ENCODE data around the gene PRKCA.
"Not testable (repeated sequence)": the region's sequence is repeated elsewhere in the genome, so short reads cannot be mapped to it uniquely, and the experiment has no call there.

The PRKCA gene

DNA sequence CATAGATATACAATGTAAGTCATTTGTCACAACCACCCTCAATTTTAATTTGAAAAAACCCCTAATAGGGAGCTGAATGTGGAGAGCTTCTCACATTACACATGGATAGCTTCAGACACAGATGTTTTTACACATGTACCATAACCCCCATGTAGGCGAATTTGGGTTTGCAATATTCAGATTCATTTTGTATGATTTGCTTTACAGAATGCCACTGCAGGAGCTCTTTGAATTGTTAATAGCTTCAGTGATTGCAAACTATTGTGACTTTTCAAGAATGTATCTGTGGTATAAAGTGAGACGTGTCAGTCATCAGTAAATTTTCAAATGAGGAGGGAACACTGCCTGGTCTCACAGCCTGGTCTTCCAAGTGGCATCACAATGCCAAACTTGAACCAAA lies 419.9 kb downstream of the PRKCA start:
- DNase-seq = no peak

GRCh38 chr17:66724581-66725341 lies 422.3 kb downstream of the PRKCA start:
- DNase-seq = no peak

GRCh38 chr17:66725438-66725837 lies 423.0 kb downstream of the PRKCA start:
- not testable (repeated sequence) for DNase-seq

- no peak for DNase-seq
Observed at GRCh38 chr17:66725956-66726355, 423.5 kb downstream of the PRKCA start.

DNA sequence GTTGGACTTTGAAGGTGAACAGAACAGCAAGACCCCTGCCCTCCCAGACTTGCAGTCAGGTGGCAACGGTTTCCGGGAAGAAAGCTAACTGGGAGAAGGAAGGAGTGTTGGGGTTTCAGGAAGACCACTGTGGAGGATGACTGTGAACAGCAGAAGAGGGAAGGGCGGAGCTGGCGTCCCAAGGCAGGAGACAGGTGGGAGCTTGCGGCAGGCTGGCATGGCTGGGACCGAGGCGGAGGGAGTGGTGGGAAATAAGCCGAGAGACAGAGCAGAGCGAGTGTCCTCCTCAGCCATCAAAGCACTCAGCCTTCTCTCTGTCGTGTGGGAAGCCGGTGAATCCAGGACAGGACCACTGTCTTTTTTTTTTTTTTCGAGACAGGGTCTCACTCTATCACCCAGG lies 424.0 kb downstream of the PRKCA start:
- DNase-seq = no peak

GRCh38 chr17:66726846-66727245 lies 424.4 kb downstream of the PRKCA start:
- no peak for DNase-seq

DNA sequence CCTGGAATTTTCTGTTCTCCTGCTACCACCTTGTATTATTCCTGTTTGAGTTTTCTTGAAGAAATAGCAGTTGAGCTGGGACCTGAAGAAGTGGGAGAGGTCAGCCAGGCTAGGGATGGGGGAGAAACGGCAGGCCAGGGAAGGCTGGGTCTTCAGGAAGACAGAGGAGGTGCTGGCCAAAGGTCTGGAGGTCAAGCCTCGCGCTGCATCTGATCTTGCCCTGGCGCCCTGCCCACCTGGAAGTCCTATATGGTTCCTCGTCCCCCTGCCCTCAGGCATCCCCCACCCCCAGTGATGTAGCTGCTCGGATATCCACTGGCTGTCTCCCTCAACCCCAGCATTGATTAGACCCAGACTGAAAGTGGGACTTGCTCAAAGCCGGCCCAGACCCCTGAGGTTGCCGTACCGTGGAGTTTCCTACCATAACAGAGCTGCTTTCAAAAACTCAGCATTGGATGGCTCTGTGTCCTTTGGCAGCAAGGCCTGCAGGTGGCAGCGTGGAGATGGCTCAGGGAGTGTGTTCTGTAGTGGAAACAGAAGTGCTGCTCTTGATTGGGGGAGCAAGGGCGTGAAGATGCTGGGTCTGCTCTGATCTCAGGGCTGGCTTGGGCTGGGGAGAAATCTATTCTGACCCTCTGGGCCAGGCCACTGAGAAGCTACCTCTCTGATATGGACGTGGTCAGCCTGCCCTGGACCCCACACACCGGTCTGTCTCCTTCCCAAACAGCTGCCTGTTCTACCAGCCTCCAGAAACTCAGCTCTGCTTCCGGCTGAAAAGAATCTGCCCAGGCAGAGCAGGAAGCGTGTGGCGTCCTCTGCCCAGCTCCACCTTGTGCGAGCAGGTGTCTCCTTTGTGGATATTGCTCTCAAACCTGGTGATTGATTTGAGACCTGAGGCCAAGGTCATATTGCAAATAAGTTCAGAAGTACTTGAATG lies 425.5 kb downstream of the PRKCA start:
- peak; percentile 10 to 41 for DNase-seq

- no peak for DNase-seq
Observed at GRCh38 chr17:66730461-66730923, 428.1 kb downstream of the PRKCA start.

DNA sequence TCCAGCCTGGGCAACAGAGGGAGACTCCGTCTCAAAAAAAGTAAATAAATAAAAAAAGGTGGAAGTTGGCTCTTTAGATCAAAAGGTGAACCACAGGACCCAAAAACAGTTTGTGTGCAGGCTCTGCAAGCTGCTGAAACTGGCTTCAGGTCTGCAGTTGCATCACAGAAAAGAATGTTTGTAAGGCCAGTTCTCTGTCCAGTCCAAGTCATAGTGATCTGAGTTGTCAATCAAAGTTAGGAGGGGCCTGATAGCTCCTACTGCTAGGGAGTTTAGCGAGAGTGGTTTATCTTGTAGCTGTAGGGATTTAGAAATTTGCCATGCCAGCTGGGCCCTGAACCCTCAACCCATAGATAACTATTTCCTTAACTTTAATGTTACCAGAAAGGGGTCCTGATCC lies 431.3 kb downstream of the PRKCA start:
- DNase-seq = no peak

GRCh38 chr17:66734186-66734943 lies 432.0 kb downstream of the PRKCA start:
- no peak for DNase-seq

DNA sequence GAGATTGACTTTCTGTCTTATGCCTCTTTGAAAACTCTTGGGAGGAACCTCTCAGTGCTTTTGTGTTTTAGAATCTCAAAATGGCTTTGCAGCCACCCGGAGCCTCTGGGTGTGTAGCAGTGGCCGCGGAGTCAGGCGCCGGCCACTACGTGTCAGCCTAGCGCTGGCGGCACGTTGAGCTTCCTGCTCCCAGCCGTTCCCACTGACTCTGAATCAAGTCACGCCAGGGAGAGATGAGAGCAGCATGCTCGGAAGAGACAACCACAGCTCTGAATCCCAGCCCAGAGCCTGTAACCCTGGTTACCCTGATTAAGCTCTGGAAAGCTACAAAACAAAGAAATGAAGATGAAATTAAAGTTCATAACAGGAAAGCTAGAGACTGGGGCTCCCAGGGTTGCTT lies 435.1 kb downstream of the PRKCA start:
- DNase-seq = no peak

- no peak for DNase-seq
Observed at GRCh38 chr17:66738301-66738700, 435.9 kb downstream of the PRKCA start.

- DNase-seq = no peak
Observed at GRCh38 chr17:66739553-66739952, 437.1 kb downstream of the PRKCA start.

DNA sequence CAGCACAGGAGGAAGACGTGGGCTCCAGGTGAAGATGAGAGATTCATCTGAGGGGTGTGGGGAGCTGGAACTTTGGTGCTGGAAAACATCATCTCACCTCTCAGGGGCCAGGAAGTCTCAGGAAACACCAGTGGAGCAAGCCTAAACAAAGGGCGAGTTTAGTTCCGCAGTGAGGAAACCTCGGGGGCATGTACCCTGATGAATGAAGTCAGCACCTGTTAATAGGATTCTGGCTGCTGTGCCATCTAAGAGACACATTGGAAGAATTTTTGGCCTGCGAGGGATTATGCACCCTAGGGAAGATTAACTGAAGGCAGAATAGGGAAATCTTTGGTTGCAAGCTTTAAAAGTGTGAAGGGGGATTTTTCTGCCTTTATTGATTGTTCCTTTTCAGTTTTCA lies 437.8 kb downstream of the PRKCA start:
- DNase-seq = no peak

- DNase-seq = no peak
Observed at GRCh38 chr17:66743511-66743910, 441.1 kb downstream of the PRKCA start.

- no peak for DNase-seq
Observed at GRCh38 chr17:66746736-66747135, 444.3 kb downstream of the PRKCA start.

DNA sequence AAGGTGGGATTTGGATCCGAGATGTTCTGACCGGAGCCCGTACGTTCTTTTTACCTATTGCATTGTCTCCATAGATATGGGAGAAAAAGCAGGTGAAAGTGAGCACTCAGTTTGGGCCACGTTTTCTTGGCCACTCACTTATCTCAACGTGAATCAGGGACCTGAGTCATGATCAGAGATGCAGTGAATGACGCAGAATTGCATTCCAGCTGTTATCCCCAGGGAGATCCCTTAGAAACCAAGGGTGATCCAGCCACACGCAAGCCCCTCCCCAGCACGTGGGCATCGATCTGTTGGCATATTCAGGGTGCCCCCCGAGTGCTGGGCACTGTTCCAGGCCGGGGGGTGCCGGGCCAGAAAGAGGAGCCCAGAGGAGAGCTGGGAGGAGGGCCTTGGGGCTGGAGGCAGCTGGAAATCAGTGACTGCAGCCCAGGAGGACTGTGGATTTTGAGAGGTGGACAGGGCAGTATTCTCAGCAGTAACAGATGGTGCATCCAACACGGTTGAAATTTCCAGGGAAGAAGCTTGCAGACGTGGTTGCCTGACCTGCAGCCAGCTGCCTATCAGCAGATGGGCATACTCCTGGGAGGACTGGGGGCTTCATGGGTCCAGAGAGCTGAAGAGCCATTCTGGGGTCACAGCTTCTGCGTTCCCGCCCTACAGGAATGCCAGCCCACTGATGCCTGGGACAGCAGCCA lies 445.3 kb downstream of the PRKCA start:
- no peak for DNase-seq

DNA sequence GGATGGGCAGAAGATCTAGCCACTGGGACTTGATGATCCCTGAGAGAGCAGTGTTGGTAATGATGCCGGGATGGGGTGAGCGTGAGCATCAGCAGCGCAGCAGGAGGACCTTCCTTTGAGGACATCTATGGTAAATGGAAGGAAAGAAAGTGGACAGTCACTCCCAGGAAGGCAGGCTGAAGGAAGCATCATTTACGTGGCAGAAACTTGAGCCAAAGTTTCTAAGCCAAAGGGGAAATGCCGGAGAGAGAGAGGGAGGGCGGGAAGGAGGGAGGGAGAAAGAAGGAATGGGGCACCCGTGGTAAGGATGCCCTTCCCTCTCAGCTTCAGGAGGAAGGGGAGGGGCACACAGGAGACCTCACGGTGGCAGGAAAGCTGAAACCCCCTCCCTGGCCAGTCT lies 446.2 kb downstream of the PRKCA start:
- DNase-seq = no peak

DNA sequence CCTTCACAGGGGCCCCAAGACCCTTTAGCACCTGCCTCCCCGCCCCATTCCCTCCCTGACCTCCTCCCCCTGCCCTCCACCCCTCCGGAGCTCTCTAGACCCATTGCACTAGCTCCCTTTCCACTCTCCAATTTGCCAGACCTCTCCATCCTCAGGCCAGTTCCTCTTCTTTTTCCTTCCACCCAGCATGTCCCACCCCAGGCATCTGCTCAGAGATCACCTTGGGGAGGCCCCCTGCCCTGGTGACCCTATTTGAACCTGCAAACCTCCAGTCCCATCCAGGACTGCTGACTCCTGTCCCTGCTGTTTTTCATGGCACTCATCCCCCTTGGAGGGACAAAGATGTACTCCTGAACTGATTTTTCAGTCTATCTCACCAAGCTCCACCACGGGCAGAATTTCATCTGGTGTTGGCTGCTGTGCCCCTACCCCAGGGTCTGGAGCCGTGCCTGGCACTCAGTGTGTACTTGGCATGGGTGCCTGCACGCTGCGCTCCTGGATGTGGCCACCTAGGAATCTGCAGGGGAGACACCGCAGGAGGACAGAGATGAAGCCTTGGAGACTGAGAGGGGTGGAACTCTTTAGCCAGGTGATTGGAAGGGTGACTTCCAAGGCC lies 446.9 kb downstream of the PRKCA start:
- no peak for DNase-seq

GRCh38 chr17:66750116-66750515 lies 447.7 kb downstream of the PRKCA start:
- DNase-seq = no peak

DNA sequence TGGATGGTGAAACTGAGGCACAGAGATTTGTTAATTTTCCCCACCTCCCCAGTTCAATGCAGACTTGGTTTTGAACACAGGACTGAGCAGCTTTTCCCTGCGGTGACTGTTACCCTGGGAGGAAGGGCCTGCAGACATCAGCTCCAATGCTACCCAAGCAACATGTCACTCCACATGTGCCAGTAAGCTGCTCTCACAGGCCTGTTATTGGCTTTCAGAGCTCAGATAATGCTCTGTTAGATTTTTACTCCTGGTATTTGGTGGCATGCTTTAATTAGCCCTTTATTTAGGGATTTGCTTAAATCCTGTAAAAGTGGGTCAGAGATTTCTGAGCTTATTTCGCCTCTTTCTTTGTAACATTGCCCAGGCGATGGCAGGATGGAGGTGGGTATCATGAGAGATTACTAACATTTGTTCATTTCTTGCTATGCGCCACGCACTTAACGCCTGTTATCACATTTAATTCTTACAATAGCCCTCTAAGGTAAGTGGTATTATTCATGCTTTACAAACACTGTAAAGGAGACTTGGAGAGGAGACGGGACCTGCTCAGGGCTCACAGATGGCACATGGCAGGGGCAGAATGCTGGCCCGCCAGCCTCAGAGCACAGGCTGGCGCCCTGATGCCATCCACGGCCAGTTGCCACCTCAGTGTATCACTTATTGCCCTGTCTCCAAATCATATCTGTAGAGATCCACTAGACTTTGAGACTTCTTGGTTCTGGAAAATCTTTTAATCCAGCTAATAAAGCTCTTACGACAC lies 448.5 kb downstream of the PRKCA start:
- no peak for DNase-seq

All from inflammatory macrophage (primary cell).